Measurements from ENCODE around the gene MSH6.

MSH6 gene

GRCh38 chr2:47782671-47783485, at the start of gene MSH6:
Gene MSH6, plus strand, starts transcription at chr2:47783145. Its CDS starts 89 bp downstream, at chr2:47783234.
- Histone ChIP-seq H3K36me3 (ENCODE audit: control insufficient read depth, low read depth, low read length) (peaks cover 2% of the 10 kb centered on the region), H3K27ac (ENCODE audit: low read length) (peak within 1 kb of the TSS; percentile 95), H3K4me3 (ENCODE audit: low read length) (peak within 1 kb of the TSS; percentile 93), H3K9me3 (ENCODE audit: control insufficient read depth, low read depth, low read length) (no peaks in the 10 kb centered on the region), H3K9ac (ENCODE audit: low read length) (peak within 1 kb of the TSS; percentile 95), H3K27me3 (ENCODE audit: control insufficient read depth, insufficient read depth, low read length) (no peaks in the 10 kb centered on the region), H3K4me1 (ENCODE audit: control insufficient read depth, low read depth, low read length) (peaks cover 3% of the 10 kb centered on the region)

- H3K36me3 ChIP-seq (ENCODE audit: control insufficient read depth, low read depth, low read length): no peaks in the 10 kb centered on the region
Observed at GRCh38 chr2:47735136-47735869, 47.6 kb upstream of the MSH6 start.

GRCh38 chr2:47735912-47736311, 47.0 kb upstream of the MSH6 start:
- H3K4me3 ChIP-seq (ENCODE audit: low read length): no peak overlapping the region
- no peak overlapping the region for H3K9ac ChIP-seq (ENCODE audit: low read length)
- no peaks in the 10 kb centered on the region for H3K27me3 ChIP-seq (ENCODE audit: control insufficient read depth, insufficient read depth, low read length)
- no peaks in the 10 kb centered on the region for H3K4me1 ChIP-seq (ENCODE audit: control insufficient read depth, low read depth, low read length)
- H3K36me3 ChIP-seq (ENCODE audit: control insufficient read depth, low read depth, low read length): no peaks in the 10 kb centered on the region
- no peaks in the 10 kb centered on the region for H3K9me3 ChIP-seq (ENCODE audit: control insufficient read depth, low read depth, low read length)
- H3K27ac ChIP-seq (ENCODE audit: low read length): no peak overlapping the region

More at GRCh38 chr2:47735136-47735869, 47.6 kb upstream of the MSH6 start:
- Histone ChIP-seq H3K27me3 (ENCODE audit: control insufficient read depth, insufficient read depth, low read length) (no peaks in the 10 kb centered on the region), H3K9ac (ENCODE audit: low read length) (no peak overlapping the region), H3K9me3 (ENCODE audit: control insufficient read depth, low read depth, low read length) (no peaks in the 10 kb centered on the region), H3K27ac (ENCODE audit: low read length) (no peak overlapping the region), H3K4me1 (ENCODE audit: control insufficient read depth, low read depth, low read length) (no peaks in the 10 kb centered on the region), H3K4me3 (ENCODE audit: low read length) (no peak overlapping the region)

- Histone ChIP-seq H3K4me3 (ENCODE audit: low read length) (no peak overlapping the region), H3K36me3 (ENCODE audit: control insufficient read depth, low read depth, low read length) (no peaks in the 10 kb centered on the region), H3K27me3 (ENCODE audit: control insufficient read depth, insufficient read depth, low read length) (no peaks in the 10 kb centered on the region), H3K4me1 (ENCODE audit: control insufficient read depth, low read depth, low read length) (peaks cover 12% of the 10 kb centered on the region), H3K9me3 (ENCODE audit: control insufficient read depth, low read depth, low read length) (no peaks in the 10 kb centered on the region), H3K27ac (ENCODE audit: low read length) (no peak overlapping the region), H3K9ac (ENCODE audit: low read length) (no peak overlapping the region)
Observed at GRCh38 chr2:47737191-47737975, 45.6 kb upstream of the MSH6 start.

GRCh38 chr2:47738331-47738730, 44.6 kb upstream of the MSH6 start:
- Histone ChIP-seq H3K36me3 (ENCODE audit: control insufficient read depth, low read depth, low read length) (no peaks in the 10 kb centered on the region), H3K27ac (ENCODE audit: low read length) (no peak overlapping the region), H3K4me3 (ENCODE audit: low read length) (no peak overlapping the region), H3K4me1 (ENCODE audit: control insufficient read depth, low read depth, low read length) (peaks cover 14% of the 10 kb centered on the region), H3K27me3 (ENCODE audit: control insufficient read depth, insufficient read depth, low read length) (no peaks in the 10 kb centered on the region), H3K9ac (ENCODE audit: low read length) (no peak overlapping the region), H3K9me3 (ENCODE audit: control insufficient read depth, low read depth, low read length) (no peaks in the 10 kb centered on the region)

GRCh38 chr2:47741101-47741500, 41.8 kb upstream of the MSH6 start:
- peaks cover 14% of the 10 kb centered on the region for H3K4me1 ChIP-seq (ENCODE audit: control insufficient read depth, low read depth, low read length)
- no peaks in the 10 kb centered on the region for H3K27me3 ChIP-seq (ENCODE audit: control insufficient read depth, insufficient read depth, low read length)
- H3K36me3 ChIP-seq (ENCODE audit: control insufficient read depth, low read depth, low read length): no peaks in the 10 kb centered on the region
- no peak overlapping the region for H3K4me3 ChIP-seq (ENCODE audit: low read length)
- no peaks in the 10 kb centered on the region for H3K9me3 ChIP-seq (ENCODE audit: control insufficient read depth, low read depth, low read length)
- H3K9ac ChIP-seq (ENCODE audit: low read length): no peak overlapping the region
- H3K27ac ChIP-seq (ENCODE audit: low read length): no peak overlapping the region

DNA sequence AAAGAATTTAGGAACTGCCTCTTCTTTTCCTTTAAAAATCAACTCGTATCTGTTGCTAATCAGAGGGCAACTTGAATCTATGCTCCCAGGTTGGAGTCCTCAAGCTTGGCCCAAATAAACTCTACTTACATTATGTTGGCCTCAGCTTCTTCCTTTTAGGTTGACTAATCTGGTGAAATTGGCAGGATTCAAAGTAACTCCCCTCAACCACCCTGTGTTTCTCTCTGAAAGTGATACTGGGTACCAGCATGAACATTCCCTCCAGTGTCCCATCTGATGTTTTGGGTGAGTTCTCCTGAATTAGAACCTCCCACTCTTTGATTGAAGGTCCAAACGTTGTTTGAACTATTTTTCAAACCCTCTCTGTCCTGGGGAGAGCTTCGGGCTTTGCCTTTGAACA, 41.3 kb upstream of the MSH6 start:
- Histone ChIP-seq H3K9ac (ENCODE audit: low read length) (no peak overlapping the region), H3K36me3 (ENCODE audit: control insufficient read depth, low read depth, low read length) (no peaks in the 10 kb centered on the region), H3K4me3 (ENCODE audit: low read length) (no peak overlapping the region), H3K27ac (ENCODE audit: low read length) (no peak overlapping the region), H3K9me3 (ENCODE audit: control insufficient read depth, low read depth, low read length) (no peaks in the 10 kb centered on the region), H3K4me1 (ENCODE audit: control insufficient read depth, low read depth, low read length) (peaks cover 14% of the 10 kb centered on the region), H3K27me3 (ENCODE audit: control insufficient read depth, insufficient read depth, low read length) (no peaks in the 10 kb centered on the region)

GRCh38 chr2:47744074-47744473, 38.9 kb upstream of the MSH6 start:
- Histone ChIP-seq H3K36me3 (ENCODE audit: control insufficient read depth, low read depth, low read length) (no peaks in the 10 kb centered on the region), H3K9me3 (ENCODE audit: control insufficient read depth, low read depth, low read length) (peaks cover 9% of the 10 kb centered on the region), H3K4me1 (ENCODE audit: control insufficient read depth, low read depth, low read length) (peaks cover 14% of the 10 kb centered on the region), H3K4me3 (ENCODE audit: low read length) (no peak overlapping the region), H3K9ac (ENCODE audit: low read length) (no peak overlapping the region), H3K27ac (ENCODE audit: low read length) (no peak overlapping the region), H3K27me3 (ENCODE audit: control insufficient read depth, insufficient read depth, low read length) (no peaks in the 10 kb centered on the region)

GRCh38 chr2:47747878-47748277, 35.1 kb upstream of the MSH6 start:
- Histone ChIP-seq H3K36me3 (ENCODE audit: control insufficient read depth, low read depth, low read length) (no peaks in the 10 kb centered on the region), H3K27ac (ENCODE audit: low read length) (no peak overlapping the region), H3K9ac (ENCODE audit: low read length) (no peak overlapping the region), H3K4me1 (ENCODE audit: control insufficient read depth, low read depth, low read length) (no peaks in the 10 kb centered on the region), H3K27me3 (ENCODE audit: control insufficient read depth, insufficient read depth, low read length) (no peaks in the 10 kb centered on the region), H3K4me3 (ENCODE audit: low read length) (no peak overlapping the region), H3K9me3 (ENCODE audit: control insufficient read depth, low read depth, low read length) (peaks cover 15% of the 10 kb centered on the region)

GRCh38 chr2:47751856-47752414, 31.0 kb upstream of the MSH6 start:
- Histone ChIP-seq H3K27ac (ENCODE audit: low read length) (no peak overlapping the region), H3K9ac (ENCODE audit: low read length) (no peak overlapping the region), H3K4me1 (ENCODE audit: control insufficient read depth, low read depth, low read length) (peaks cover 7% of the 10 kb centered on the region), H3K27me3 (ENCODE audit: control insufficient read depth, insufficient read depth, low read length) (no peaks in the 10 kb centered on the region), H3K4me3 (ENCODE audit: low read length) (no peak overlapping the region), H3K36me3 (ENCODE audit: control insufficient read depth, low read depth, low read length) (no peaks in the 10 kb centered on the region), H3K9me3 (ENCODE audit: control insufficient read depth, low read depth, low read length) (peaks cover 15% of the 10 kb centered on the region)

DNA sequence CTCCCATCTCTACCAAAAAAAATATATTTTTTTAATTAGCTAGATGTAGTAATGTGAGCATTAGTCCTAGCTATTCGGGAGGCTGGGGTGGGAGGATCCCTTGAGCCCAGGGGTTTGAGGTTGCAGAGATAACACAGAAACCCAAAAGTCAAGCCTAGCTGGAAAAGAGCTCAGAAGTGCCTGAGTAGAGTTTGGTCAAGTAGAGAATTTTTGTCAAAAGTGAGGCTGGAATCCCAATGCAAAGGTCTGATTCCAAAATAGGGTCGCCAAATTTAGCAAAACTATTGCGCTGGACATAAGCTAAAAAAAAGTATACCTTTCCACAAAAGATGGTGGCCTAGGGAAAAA, 15.5 kb upstream of the MSH6 start:
- Histone ChIP-seq H3K4me3 (ENCODE audit: low read length) (no peak overlapping the region), H3K36me3 (ENCODE audit: control insufficient read depth, low read depth, low read length) (no peaks in the 10 kb centered on the region), H3K27me3 (ENCODE audit: control insufficient read depth, insufficient read depth, low read length) (no peaks in the 10 kb centered on the region), H3K9me3 (ENCODE audit: control insufficient read depth, low read depth, low read length) (no peaks in the 10 kb centered on the region), H3K9ac (ENCODE audit: low read length) (no peak overlapping the region), H3K4me1 (ENCODE audit: control insufficient read depth, low read depth, low read length) (no peaks in the 10 kb centered on the region), H3K27ac (ENCODE audit: low read length) (no peak overlapping the region)
